ENCODE data around the gene PITPNM3. TPM values are rescaled to one million over a fixed set of nuclear protein-coding genes. Genes with fewer than 3 reads are reported as not detected.

The PITPNM3 gene
- polyA plus RNA-seq, 1 donor: 1.4 TPM

- Histone ChIP-seq H3K27ac (ENCODE audit: low read length) (no peak overlapping the region), H3K9me3 (ENCODE audit: control insufficient read depth, low read depth, low read length) (no peaks in the 10 kb centered on the region)
- no peak for DNase-seq
Observed at GRCh38 chr17:6528557-6528956, 27.8 kb downstream of the PITPNM3 start.

GRCh38 chr17:6526362-6527152, 29.8 kb downstream of the PITPNM3 start:
- H3K27ac ChIP-seq (ENCODE audit: low read length): no peak overlapping the region
- no peaks in the 10 kb centered on the region for H3K36me3 ChIP-seq (ENCODE audit: control insufficient read depth, insufficient read depth, low read length)
- H3K27me3 ChIP-seq (ENCODE audit: control insufficient read depth, insufficient read depth, low read length): no peaks in the 10 kb centered on the region
- no peaks in the 10 kb centered on the region for H3K4me1 ChIP-seq (ENCODE audit: control insufficient read depth, insufficient read depth, low read length)
- 100% methylated on average over 2 of the region's 6 CpGs for WGBS (ENCODE audit: insufficient coverage, low lambda C conversion rate)
- DNase-seq: no peak
- H3K9me3 ChIP-seq (ENCODE audit: control insufficient read depth, low read depth, low read length): no peaks in the 10 kb centered on the region
- no peak overlapping the region for H3K4me3 ChIP-seq (ENCODE audit: low read length)

More at GRCh38 chr17:6528557-6528956, 27.8 kb downstream of the PITPNM3 start:
- Histone ChIP-seq H3K27me3 (ENCODE audit: control insufficient read depth, insufficient read depth, low read length) (no peaks in the 10 kb centered on the region), H3K4me3 (ENCODE audit: low read length) (no peak overlapping the region), H3K4me1 (ENCODE audit: control insufficient read depth, insufficient read depth, low read length) (no peaks in the 10 kb centered on the region), H3K36me3 (ENCODE audit: control insufficient read depth, insufficient read depth, low read length) (no peaks in the 10 kb centered on the region)
- WGBS (ENCODE audit: insufficient coverage, low lambda C conversion rate): no CpG with 5 or more reads among the region's 3 CpGs

DNA sequence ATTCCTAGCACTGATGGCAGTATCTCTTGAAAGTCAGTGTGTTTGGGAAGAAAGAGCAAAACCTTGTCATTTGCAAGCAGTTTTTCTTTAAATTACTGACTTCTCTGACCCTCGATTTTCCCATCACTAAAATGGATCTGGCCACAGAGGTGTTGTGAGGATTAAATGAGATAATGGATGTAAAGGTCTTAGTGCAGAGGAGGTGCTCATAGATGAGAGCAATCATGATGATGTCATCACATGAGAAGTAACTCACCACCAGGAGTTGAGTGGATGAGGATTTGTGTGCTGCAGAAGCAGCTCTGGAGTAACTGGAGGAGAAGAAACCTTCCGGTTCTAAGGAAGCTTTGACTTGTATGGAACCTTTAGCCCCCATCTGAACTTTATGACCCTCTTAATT, 30.6 kb downstream of the PITPNM3 start:
- Histone ChIP-seq H3K36me3 (ENCODE audit: control insufficient read depth, insufficient read depth, low read length) (no peaks in the 10 kb centered on the region), H3K4me3 (ENCODE audit: low read length) (no peak overlapping the region), H3K9me3 (ENCODE audit: control insufficient read depth, low read depth, low read length) (no peaks in the 10 kb centered on the region), H3K27ac (ENCODE audit: low read length) (no peak overlapping the region), H3K4me1 (ENCODE audit: control insufficient read depth, insufficient read depth, low read length) (no peaks in the 10 kb centered on the region), H3K27me3 (ENCODE audit: control insufficient read depth, insufficient read depth, low read length) (no peaks in the 10 kb centered on the region)
- no peak for DNase-seq
- no CpG with 5 or more reads among the region's 2 CpGs for WGBS (ENCODE audit: insufficient coverage, low lambda C conversion rate)

DNA sequence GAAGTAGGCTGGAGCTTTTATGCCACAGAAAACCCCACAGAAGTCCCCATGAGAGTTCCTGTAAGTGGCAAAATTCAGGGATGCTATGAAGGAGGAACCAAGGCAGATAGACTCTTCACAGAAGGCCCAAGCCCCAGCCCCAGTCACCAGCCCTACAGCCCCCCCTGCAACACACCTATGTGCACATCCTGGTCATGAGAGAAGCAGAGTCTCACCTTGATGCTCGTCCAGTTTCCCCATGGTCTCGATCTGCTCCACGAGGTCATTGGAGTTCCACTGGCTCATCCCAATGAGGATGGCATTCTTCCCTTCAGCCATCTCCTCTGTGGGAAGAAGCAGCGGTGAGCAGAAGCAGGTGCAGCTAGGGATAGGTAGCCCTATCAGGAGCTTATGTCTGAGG, 31.2 kb downstream of the PITPNM3 start:
- H3K27me3 ChIP-seq (ENCODE audit: control insufficient read depth, insufficient read depth, low read length): no peaks in the 10 kb centered on the region
- DNase-seq: no peak
- no CpG with 5 or more reads among the region's 4 CpGs for WGBS (ENCODE audit: insufficient coverage, low lambda C conversion rate)

DNA sequence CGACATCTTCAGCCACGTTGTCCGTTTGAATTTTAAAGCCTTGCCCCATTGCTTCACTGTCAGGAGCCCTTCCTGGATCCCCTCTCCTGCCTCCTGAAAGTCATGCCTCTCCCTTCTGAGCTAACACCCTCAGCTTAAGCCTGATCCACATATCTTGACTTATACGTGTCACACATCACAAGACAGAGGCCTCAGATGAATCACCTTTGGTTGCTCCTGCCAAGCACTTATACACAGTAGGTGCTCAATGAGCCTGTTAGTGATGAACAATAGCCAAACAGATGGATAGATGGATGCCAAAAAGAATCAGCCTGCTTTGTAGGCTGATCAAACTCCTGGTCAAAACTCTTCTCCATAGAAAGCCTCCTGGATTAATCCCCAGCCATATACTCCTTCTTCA, 31.8 kb downstream of the PITPNM3 start:
- WGBS (ENCODE audit: insufficient coverage, low lambda C conversion rate): no CpG with 5 or more reads among the region's 4 CpGs

More for the DNA sequence above, 31.2 kb downstream of the PITPNM3 start:
- no peaks in the 10 kb centered on the region for H3K36me3 ChIP-seq (ENCODE audit: control insufficient read depth, insufficient read depth, low read length)
- no peaks in the 10 kb centered on the region for H3K9me3 ChIP-seq (ENCODE audit: control insufficient read depth, low read depth, low read length)
- H3K27ac ChIP-seq (ENCODE audit: low read length): no peak overlapping the region
- no peak overlapping the region for H3K4me3 ChIP-seq (ENCODE audit: low read length)
- no peaks in the 10 kb centered on the region for H3K4me1 ChIP-seq (ENCODE audit: control insufficient read depth, insufficient read depth, low read length)

GRCh38 chr17:6523809-6524355, 32.5 kb downstream of the PITPNM3 start:
- DNase-seq: no peak
- H3K4me3 ChIP-seq (ENCODE audit: low read length): no peak overlapping the region
- H3K27ac ChIP-seq (ENCODE audit: low read length): no peak overlapping the region
- no peaks in the 10 kb centered on the region for H3K36me3 ChIP-seq (ENCODE audit: control insufficient read depth, insufficient read depth, low read length)
- no peaks in the 10 kb centered on the region for H3K9me3 ChIP-seq (ENCODE audit: control insufficient read depth, low read depth, low read length)
- 93% methylated on average over 4 of the region's 8 CpGs for WGBS (ENCODE audit: insufficient coverage, low lambda C conversion rate)
- H3K27me3 ChIP-seq (ENCODE audit: control insufficient read depth, insufficient read depth, low read length): no peaks in the 10 kb centered on the region
- no peaks in the 10 kb centered on the region for H3K4me1 ChIP-seq (ENCODE audit: control insufficient read depth, insufficient read depth, low read length)

More for the DNA sequence above, 31.8 kb downstream of the PITPNM3 start:
- no peaks in the 10 kb centered on the region for H3K27me3 ChIP-seq (ENCODE audit: control insufficient read depth, insufficient read depth, low read length)
- H3K4me3 ChIP-seq (ENCODE audit: low read length): no peak overlapping the region
- no peak for DNase-seq
- no peaks in the 10 kb centered on the region for H3K9me3 ChIP-seq (ENCODE audit: control insufficient read depth, low read depth, low read length)
- no peak overlapping the region for H3K27ac ChIP-seq (ENCODE audit: low read length)
- H3K4me1 ChIP-seq (ENCODE audit: control insufficient read depth, insufficient read depth, low read length): no peaks in the 10 kb centered on the region
- H3K36me3 ChIP-seq (ENCODE audit: control insufficient read depth, insufficient read depth, low read length): no peaks in the 10 kb centered on the region

DNA sequence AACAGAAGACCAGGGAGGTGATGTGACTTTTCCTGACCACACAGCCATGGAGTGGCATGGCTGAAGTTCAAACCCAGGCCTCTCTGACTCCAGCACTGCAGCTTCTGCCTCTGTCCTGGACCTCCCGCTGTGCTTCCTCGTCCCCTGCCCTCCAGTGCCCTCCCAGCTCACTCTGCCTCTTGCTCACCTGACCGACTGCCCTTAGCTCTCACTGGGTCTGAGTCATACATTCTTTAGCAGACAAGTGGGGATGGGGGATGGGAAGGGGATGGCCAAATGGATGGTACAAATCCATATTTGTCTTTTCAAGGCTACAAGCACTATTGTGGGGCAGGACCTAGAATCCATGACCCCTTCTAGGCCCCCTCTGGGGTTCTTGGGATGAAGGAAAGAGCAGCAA, 33.0 kb downstream of the PITPNM3 start:
- Histone ChIP-seq H3K36me3 (ENCODE audit: control insufficient read depth, insufficient read depth, low read length) (no peaks in the 10 kb centered on the region), H3K4me3 (ENCODE audit: low read length) (no peak overlapping the region), H3K4me1 (ENCODE audit: control insufficient read depth, insufficient read depth, low read length) (no peaks in the 10 kb centered on the region), H3K27ac (ENCODE audit: low read length) (no peak overlapping the region), H3K27me3 (ENCODE audit: control insufficient read depth, insufficient read depth, low read length) (no peaks in the 10 kb centered on the region), H3K9me3 (ENCODE audit: control insufficient read depth, low read depth, low read length) (no peaks in the 10 kb centered on the region)
- peak; percentile 18 to 26 for DNase-seq
- WGBS (ENCODE audit: insufficient coverage, low lambda C conversion rate): no CpG with 5 or more reads among the region's 3 CpGs

GRCh38 chr17:6521586-6521985, 34.8 kb downstream of the PITPNM3 start:
- H3K27me3 ChIP-seq (ENCODE audit: control insufficient read depth, insufficient read depth, low read length): no peaks in the 10 kb centered on the region
- no peaks in the 10 kb centered on the region for H3K4me1 ChIP-seq (ENCODE audit: control insufficient read depth, insufficient read depth, low read length)
- H3K27ac ChIP-seq (ENCODE audit: low read length): no peak overlapping the region
- 90% methylated on average over 2 of the region's 5 CpGs for WGBS (ENCODE audit: insufficient coverage, low lambda C conversion rate)
- H3K4me3 ChIP-seq (ENCODE audit: low read length): no peak overlapping the region
- no peaks in the 10 kb centered on the region for H3K9me3 ChIP-seq (ENCODE audit: control insufficient read depth, low read depth, low read length)
- H3K36me3 ChIP-seq (ENCODE audit: control insufficient read depth, insufficient read depth, low read length): no peaks in the 10 kb centered on the region
- no peak for DNase-seq

DNA sequence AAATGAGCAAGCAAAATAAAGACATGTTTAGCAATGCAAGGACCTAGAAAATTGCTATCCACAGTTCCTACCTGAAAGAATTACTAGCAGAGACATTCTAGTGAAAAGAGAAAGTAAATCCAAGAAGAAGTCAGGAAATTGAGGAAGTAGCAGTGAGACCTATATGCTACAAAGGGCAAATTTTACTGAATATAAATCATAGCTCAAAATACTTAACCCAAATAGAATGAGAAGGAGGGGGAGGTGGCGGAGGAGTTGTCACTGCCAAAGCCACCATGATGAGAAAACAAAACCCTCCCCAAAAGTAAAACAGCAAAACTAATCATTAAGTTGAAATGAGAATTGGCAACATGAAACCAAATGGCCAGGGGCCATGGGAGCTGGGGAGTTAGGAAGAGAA, 39.3 kb downstream of the PITPNM3 start:
- 100% methylated on average over 1 of the region's 1 CpG for whole genome bisulfite sequencing (ENCODE audit: insufficient coverage, low lambda C conversion rate)

GRCh38 chr17:6514371-6514770, 42.0 kb downstream of the PITPNM3 start:
- H3K36me3 ChIP-seq (ENCODE audit: control insufficient read depth, insufficient read depth, low read length): no peaks in the 10 kb centered on the region
- no peak for DNase-seq
- H3K4me3 ChIP-seq (ENCODE audit: low read length): no peak overlapping the region
- no peaks in the 10 kb centered on the region for H3K4me1 ChIP-seq (ENCODE audit: control insufficient read depth, insufficient read depth, low read length)
- H3K27me3 ChIP-seq (ENCODE audit: control insufficient read depth, insufficient read depth, low read length): no peaks in the 10 kb centered on the region
- WGBS (ENCODE audit: insufficient coverage, low lambda C conversion rate): no CpG with 5 or more reads among the region's 3 CpGs
- H3K27ac ChIP-seq (ENCODE audit: low read length): no peak overlapping the region
- H3K9me3 ChIP-seq (ENCODE audit: control insufficient read depth, low read depth, low read length): no peaks in the 10 kb centered on the region

More for the DNA sequence above, 39.3 kb downstream of the PITPNM3 start:
- no peak for DNase-seq
- Histone ChIP-seq H3K27ac (ENCODE audit: low read length) (no peak overlapping the region), H3K36me3 (ENCODE audit: control insufficient read depth, insufficient read depth, low read length) (no peaks in the 10 kb centered on the region), H3K4me1 (ENCODE audit: control insufficient read depth, insufficient read depth, low read length) (no peaks in the 10 kb centered on the region), H3K9me3 (ENCODE audit: control insufficient read depth, low read depth, low read length) (no peaks in the 10 kb centered on the region), H3K4me3 (ENCODE audit: low read length) (no peak overlapping the region), H3K27me3 (ENCODE audit: control insufficient read depth, insufficient read depth, low read length) (no peaks in the 10 kb centered on the region)

- Histone ChIP-seq H3K9me3 (ENCODE audit: control insufficient read depth, low read depth, low read length) (no peaks in the 10 kb centered on the region), H3K27ac (ENCODE audit: low read length) (no peak overlapping the region), H3K36me3 (ENCODE audit: control insufficient read depth, insufficient read depth, low read length) (no peaks in the 10 kb centered on the region), H3K4me1 (ENCODE audit: control insufficient read depth, insufficient read depth, low read length) (no peaks in the 10 kb centered on the region), H3K27me3 (ENCODE audit: control insufficient read depth, insufficient read depth, low read length) (no peaks in the 10 kb centered on the region), H3K4me3 (ENCODE audit: low read length) (no peak overlapping the region)
- WGBS (ENCODE audit: insufficient coverage, low lambda C conversion rate): no CpG with 5 or more reads among the region's 2 CpGs
- DNase-seq: no peak
Observed at GRCh38 chr17:6512552-6512951, 43.8 kb downstream of the PITPNM3 start.

Data from large intestine (tissue), 3 donors.